Left renal pelvis (tissue), 4 donors: Measurements from ENCODE around the gene PARD3B. TPM values are rescaled to one million over a fixed set of nuclear protein-coding genes. Genes with fewer than 3 reads are reported as not detected.
A peak's percentile ranks its signal among the peaks of the same experiment; 100 is the strongest.

Experiments used
- DNase-seq, 4 donors: peaks; one replicate each; pipeline ENCODE4 v3.0.0-alpha.2; 2013; ENCODE audit warnings: low read depth in 4 of 4, low spot score in 3 of 4
- polyA plus RNA-seq, 4 donors: library from polyadenylated mRNA; unstranded; fragments of 120-200 nt; gene quantifications; one replicate each; pipeline ENCODE4 v1.2.1, GENCODE V29; 2013; ENCODE audit not compliant: insufficient read length in 4 of 4

PARD3B gene
- 10 to 100 TPM; 22.6 to 39.0 (median 35.4) TPM for polyA plus RNA-seq

GRCh38 chr2:204544961-204545860, at the start of gene PARD3B:
TSS of gene PARD3B (plus strand) at chr2:204545475. CDS start at chr2:204546000, 525 bp downstream.
- peak in 2 of 4 donors; percentile 50 to 56 for DNase-seq

GRCh38 chr2:204496779-204497178, 48.5 kb upstream of the PARD3B start:
- DNase-seq: no peak

- no peak for DNase-seq
Observed at GRCh38 chr2:204497855-204498254, 47.4 kb upstream of the PARD3B start.

GRCh38 chr2:204498291-204498690, 47.0 kb upstream of the PARD3B start:
- DNase-seq: no peak

GRCh38 chr2:204503869-204504268, 41.4 kb upstream of the PARD3B start:
- DNase-seq: no peak

- DNase-seq: no peak
Observed at GRCh38 chr2:204504594-204504993, 40.7 kb upstream of the PARD3B start.

GRCh38 chr2:204505488-204505887, 39.8 kb upstream of the PARD3B start:
- no peak for DNase-seq

GRCh38 chr2:204505946-204506345, 39.3 kb upstream of the PARD3B start:
- DNase-seq: no peak

- DNase-seq: no peak
Observed at GRCh38 chr2:204507636-204508035, 37.6 kb upstream of the PARD3B start.

GRCh38 chr2:204510709-204511420, 34.4 kb upstream of the PARD3B start:
- DNase-seq: peak in 2 of 4 donors; percentile 16 to 24

- no peak for DNase-seq
Observed at GRCh38 chr2:204514439-204514838, 30.8 kb upstream of the PARD3B start.

GRCh38 chr2:204515416-204515815, 29.9 kb upstream of the PARD3B start:
- DNase-seq: no peak

GRCh38 chr2:204517154-204517553, 28.1 kb upstream of the PARD3B start:
- DNase-seq: no peak

GRCh38 chr2:204529795-204530463, 15.3 kb upstream of the PARD3B start:
- no peak for DNase-seq

- no peak for DNase-seq
Observed at GRCh38 chr2:204530464-204530805, 14.8 kb upstream of the PARD3B start.

GRCh38 chr2:204533629-204534370, 11.5 kb upstream of the PARD3B start:
- no peak for DNase-seq

- DNase-seq: no peak
Observed at GRCh38 chr2:204535356-204535755, 9.9 kb upstream of the PARD3B start.

- DNase-seq: no peak
Observed at GRCh38 chr2:204535764-204536163, 9.5 kb upstream of the PARD3B start.

GRCh38 chr2:204538182-204539018, 6.9 kb upstream of the PARD3B start:
- peak in 1 of 4 donors; percentile 5 for DNase-seq

GRCh38 chr2:204539019-204539385, 6.3 kb upstream of the PARD3B start:
- DNase-seq: no peak
